AG04450 (cell line): ENCODE data around the gene DCAF15. TPM values are rescaled to one million over a fixed set of nuclear protein-coding genes. Genes with fewer than 3 reads are reported as not detected.

Experiments
- CTCF ChIA-PET: fragments of 300-600, 350-600 bp; formaldehyde crosslinking; extraction: SDS; loops from one replicate; lab custom pipeline; 2022; ENCODE audit warnings: antibody characterized with exemption, inconsistent platforms; lab: Charles Lee
- POLR2A ChIA-PET: fragments of 350-600 bp; formaldehyde crosslinking; extraction: SDS; loops from one replicate; lab custom pipeline; 2021; ENCODE audit warnings: antibody characterized with exemption, inconsistent platforms; lab: Yijun Ruan, JAX
- DNase-seq: peaks from one replicate; pipeline ENCODE4 v3.0.0-alpha.2; 2011; ENCODE audit warnings: low read depth, low spot score
- H3K27ac ChIP-seq: one replicate; pipeline ENCODE4 v1.5.1; 2012; ENCODE audit warnings: low read depth, low read length, control low read depth
- H3K27me3 ChIP-seq: one replicate; pipeline ENCODE4 v1.6.0; 2012; ENCODE audit warnings: low read length; ENCODE audit not compliant: control insufficient read depth, insufficient read depth
- H3K4me3 ChIP-seq: 2 replicates; pipeline ENCODE4 v1.5.1; 2011; ENCODE audit warnings: mild to moderate bottlenecking, low read depth, low read length, control low read depth
- H3K9me3 ChIP-seq: 2 replicates; pipeline ENCODE4 v1.5.1; 2012; ENCODE audit warnings: low read length; ENCODE audit not compliant: control insufficient read depth, insufficient read depth
- polyA plus RNA-seq: library from polyadenylated mRNA; depleted of rRNA; stranded (reverse); fragments of >200 nt; gene quantifications from 2 replicates; pipeline ENCODE4 v1.2.3, GENCODE V29; 2011
- TF ChIP-seq, protein P1 (sequence below): IDR thresholded peaks from 2 replicates; pipeline ENCODE4 v1.5.1; 2011; ENCODE audit warnings: low read depth, low read length, control low read depth, inconsistent platforms

The DCAF15 gene
- polyA plus RNA-seq, 1 experiment, result 6.1 TPM

DNA sequence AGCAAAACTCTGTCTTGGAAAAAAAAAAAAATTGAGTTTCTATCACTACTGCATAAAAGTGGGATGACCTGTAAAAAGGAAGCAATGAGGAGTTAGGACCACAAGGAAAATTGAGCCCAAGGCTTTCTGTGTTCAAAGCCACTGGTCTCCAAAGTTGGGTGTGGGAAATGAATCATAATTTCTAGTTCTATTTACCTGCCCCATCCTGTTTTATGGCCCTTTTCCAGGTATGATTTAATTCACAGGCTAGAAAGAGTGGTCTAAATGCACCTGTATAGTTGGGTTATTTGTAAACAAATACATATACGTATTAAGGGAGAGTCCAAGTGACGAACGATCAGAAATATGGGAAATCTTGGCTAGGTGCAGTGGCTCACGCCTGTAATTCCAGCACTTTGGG lies 5.9 kb upstream of the DCAF15 start:
- no peak for DNase-seq
- Histone ChIP-seq H3K9me3 (no peaks in the 10 kb centered on the region), H3K27me3 (peaks cover 3% of the 10 kb centered on the region), H3K4me3 (no peak overlapping the region), H3K27ac (no peak overlapping the region)
- POLR2A ChIA-PET, result no interaction called here
- TF ChIP-seq, protein P1, sequence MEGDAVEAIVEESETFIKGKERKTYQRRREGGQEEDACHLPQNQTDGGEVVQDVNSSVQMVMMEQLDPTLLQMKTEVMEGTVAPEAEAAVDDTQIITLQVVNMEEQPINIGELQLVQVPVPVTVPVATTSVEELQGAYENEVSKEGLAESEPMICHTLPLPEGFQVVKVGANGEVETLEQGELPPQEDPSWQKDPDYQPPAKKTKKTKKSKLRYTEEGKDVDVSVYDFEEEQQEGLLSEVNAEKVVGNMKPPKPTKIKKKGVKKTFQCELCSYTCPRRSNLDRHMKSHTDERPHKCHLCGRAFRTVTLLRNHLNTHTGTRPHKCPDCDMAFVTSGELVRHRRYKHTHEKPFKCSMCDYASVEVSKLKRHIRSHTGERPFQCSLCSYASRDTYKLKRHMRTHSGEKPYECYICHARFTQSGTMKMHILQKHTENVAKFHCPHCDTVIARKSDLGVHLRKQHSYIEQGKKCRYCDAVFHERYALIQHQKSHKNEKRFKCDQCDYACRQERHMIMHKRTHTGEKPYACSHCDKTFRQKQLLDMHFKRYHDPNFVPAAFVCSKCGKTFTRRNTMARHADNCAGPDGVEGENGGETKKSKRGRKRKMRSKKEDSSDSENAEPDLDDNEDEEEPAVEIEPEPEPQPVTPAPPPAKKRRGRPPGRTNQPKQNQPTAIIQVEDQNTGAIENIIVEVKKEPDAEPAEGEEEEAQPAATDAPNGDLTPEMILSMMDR, result no peak
- CTCF ChIA-PET, result no interaction called here

DNA sequence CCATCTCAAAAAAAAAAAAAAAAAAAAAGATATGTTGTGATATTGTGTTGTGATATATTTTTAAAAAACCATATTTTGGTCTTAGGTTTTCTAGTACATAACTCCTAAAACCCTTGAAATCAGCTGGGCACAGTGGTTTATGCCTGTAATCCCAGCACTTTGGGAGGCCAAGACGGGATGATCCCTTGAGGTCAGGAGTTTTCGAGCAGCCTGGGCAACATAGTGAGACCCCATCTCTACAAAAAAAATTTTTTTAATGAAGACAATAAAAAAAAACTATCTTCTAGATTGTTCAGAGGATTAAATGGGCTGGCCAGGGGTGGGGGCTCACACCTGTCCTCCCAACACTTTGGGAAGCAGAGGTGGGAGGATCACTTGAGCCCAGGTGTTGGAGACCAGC lies 1.3 kb upstream of the DCAF15 start:
- Histone ChIP-seq H3K9me3 (no peaks in the 10 kb centered on the region), H3K4me3 (no peak overlapping the region), H3K27me3 (no peaks in the 10 kb centered on the region), H3K27ac (no peak overlapping the region)
- ChIA-PET CTCF (interaction anchor here (0.7 kb wide), 1 partner anchor 75 kb away, joined by 6 read pairs; no protein-coding TSS in a partner anchor), POLR2A (no interaction called here)
- no peak for DNase-seq
- TF ChIP-seq, protein P1, result no peak

DNA sequence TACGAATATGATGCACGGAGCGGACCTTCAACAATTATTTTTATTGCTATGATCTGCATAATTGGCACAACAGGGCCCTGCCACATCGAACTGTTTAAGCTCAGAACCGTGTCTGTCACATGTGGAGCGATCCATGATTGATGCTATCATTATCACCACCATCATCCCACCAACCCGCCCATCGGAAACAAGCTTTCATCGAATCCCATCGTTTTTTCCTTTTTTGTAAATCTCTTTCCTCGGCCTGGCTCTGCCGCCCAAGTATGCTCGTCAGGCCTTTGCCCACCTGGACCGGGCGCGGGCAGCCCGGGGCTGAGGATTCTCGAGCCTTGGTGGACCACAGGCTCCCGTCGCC lies 533 bp upstream of the DCAF15 start:
- no peak overlapping the region for H3K27ac ChIP-seq
- no peaks in the 10 kb centered on the region for H3K9me3 ChIP-seq
- no peaks in the 10 kb centered on the region for H3K27me3 ChIP-seq
- CTCF ChIA-PET, result interaction anchor here (0.8 kb wide), 2 partner anchors 71 to 183 kb away, joined by 3 to 7 read pairs; no protein-coding TSS in a partner anchor
- H3K4me3 ChIP-seq, result peak overlapping the region; percentile 65
- POLR2A ChIA-PET, result interaction anchor here (2.6 kb wide), 1 partner anchor 11 kb away, joined by 14 read pairs; no protein-coding TSS in a partner anchor
- TF ChIP-seq, protein P1, result no peak
- DNase-seq, result no peak

DNA sequence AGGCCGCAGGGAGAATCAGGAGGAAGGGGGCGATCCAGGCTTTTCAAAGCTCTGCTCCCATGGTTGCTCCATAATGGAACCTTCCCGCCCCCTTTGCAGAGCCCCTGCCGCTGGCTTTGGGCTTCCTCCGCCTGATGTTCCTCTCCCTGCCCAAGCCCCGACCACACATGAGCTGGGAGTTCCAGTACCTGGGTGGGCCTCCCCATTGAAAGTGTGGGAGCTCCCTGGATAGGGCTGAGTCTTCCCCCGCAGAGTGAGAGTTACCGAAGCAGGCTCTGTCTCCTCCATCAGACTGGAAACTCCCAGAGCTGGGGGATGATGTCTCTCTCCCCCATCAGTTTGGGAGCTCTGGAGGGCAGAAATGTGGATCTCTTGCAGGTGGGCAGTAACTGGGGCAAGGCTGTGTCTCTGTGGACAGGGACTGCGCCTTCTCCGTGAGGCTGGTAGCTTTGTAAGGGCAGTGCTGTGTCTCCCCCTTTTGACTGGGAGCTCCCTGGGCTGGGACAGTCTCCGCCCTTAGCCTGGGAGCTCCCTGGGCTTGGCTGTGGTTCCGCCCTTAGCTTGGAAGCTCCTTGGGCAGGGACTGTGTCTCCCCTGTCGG lies 722 bp downstream of the DCAF15 start:
- ChIA-PET CTCF (interaction anchor here (1.2 kb wide), 1 partner anchor 72 kb away, joined by 8 read pairs; no protein-coding TSS in a partner anchor), POLR2A (interaction anchor here (0.6 to 2.6 kb wide), 7 partner anchors 10 to 127 kb away, joined by 3 to 14 read pairs (median 4); partner anchors contain the start of genes IL27RA and RFX1)
- no peak overlapping the region for H3K27ac ChIP-seq
- no peak for DNase-seq
- TF ChIP-seq, protein P1, result no peak
- H3K4me3 ChIP-seq, result peak overlapping the region; percentile 76
- H3K27me3 ChIP-seq, result no peaks in the 10 kb centered on the region
- H3K9me3 ChIP-seq, result no peaks in the 10 kb centered on the region

DNA sequence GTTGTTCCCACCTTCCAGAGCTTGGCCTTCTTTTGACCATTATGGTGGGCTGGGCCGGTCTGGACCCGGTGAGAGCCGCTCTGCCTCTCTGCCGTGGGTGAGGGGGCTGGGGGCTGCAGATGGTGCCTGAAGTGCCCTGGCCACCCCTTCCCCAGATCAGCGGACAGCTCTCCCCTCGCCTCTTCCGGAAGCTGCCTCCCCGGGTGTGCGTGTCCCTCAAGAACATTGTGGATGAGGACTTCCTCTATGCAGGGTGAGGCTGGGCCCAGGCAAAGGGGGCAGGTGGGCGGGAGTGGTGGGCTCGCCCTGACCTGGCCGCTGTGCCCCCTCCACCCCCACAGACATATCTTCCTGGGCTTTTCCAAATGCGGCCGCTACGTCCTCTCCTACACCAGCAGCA lies 1.9 kb downstream of the DCAF15 start:
- POLR2A ChIA-PET, result interaction anchor here (1.2 kb wide), 1 partner anchor 78 kb away, joined by 4 read pairs; the partner anchor contains the start of gene IL27RA
- H3K9me3 ChIP-seq, result no peaks in the 10 kb centered on the region
- CTCF ChIA-PET, result no interaction called here
- H3K4me3 ChIP-seq, result no peak overlapping the region
- DNase-seq, result no peak
- TF ChIP-seq, protein P1, result no peak
- no peaks in the 10 kb centered on the region for H3K27me3 ChIP-seq
- no peak overlapping the region for H3K27ac ChIP-seq
